ENCODE measurements around the gene WFIKKN2.

DNA sequence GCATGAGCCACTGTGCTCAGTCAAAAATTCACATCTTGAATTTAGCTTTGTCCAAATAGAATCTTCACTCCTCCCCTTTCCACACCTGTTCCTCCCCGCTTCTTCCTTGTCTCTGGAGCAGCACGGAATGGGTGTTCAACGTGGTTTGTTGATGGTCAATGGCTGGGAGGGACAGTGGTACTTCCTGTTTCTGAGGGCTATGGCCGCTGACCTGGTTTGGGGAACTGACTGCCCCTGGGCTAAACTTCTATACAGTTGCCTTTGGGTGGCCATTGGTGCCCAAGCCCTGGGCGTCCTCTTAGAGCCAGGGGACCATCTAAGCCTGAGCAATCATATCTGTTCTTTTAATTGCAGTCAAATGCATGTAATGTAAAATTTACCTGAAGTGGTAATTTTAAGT is 19.1 kb upstream of the WFIKKN2 start:
- TF ChIP-seq GATA2 (IDR thresholded peaks at IDR 0.05; ENCODE audit: low read depth, low read length), result no peak
- no peak for TF ChIP-seq GATA3 (IDR thresholded peaks at IDR 0.05; ENCODE audit: low read depth, low read length)

All from SH-SY5Y (cell line).